Glutamatergic neuron (in vitro differentiated cells): ENCODE data around the gene ZDHHC3. TPM values are rescaled to one million over a fixed set of nuclear protein-coding genes. Genes with fewer than 3 reads are reported as not detected.

ENCODE experiments used
- DNase-seq: peaks from one replicate; pipeline ENCODE4 v3.0.0; 2022
- H3K27ac Mint-ChIP-seq: one replicate; pipeline ENCODE4 v1.8.0; 2020; ENCODE audit warnings: mild to moderate bottlenecking, mixed read lengths, inconsistent platforms; ENCODE audit not compliant: unreplicated experiment
- H3K27me3 Mint-ChIP-seq: one replicate; pipeline ENCODE4 v1.8.0; 2020; ENCODE audit warnings: mild to moderate bottlenecking, moderate library complexity, mixed read lengths, inconsistent platforms; ENCODE audit not compliant: unreplicated experiment
- H3K36me3 Mint-ChIP-seq: one replicate; pipeline ENCODE4 v1.8.0; 2020; ENCODE audit warnings: mild to moderate bottlenecking, mixed read lengths, inconsistent platforms; ENCODE audit not compliant: unreplicated experiment
- H3K4me1 Mint-ChIP-seq: one replicate; pipeline ENCODE4 v1.8.0; 2020; ENCODE audit warnings: mild to moderate bottlenecking, low read depth, mixed read lengths, inconsistent platforms; ENCODE audit not compliant: unreplicated experiment
- H3K4me3 Mint-ChIP-seq: one replicate; pipeline ENCODE4 v1.8.0; 2020; ENCODE audit warnings: mild to moderate bottlenecking, mixed read lengths, inconsistent platforms; ENCODE audit not compliant: unreplicated experiment
- H3K9me3 Mint-ChIP-seq: one replicate; pipeline ENCODE4 v1.8.0; 2020; ENCODE audit warnings: mild to moderate bottlenecking, moderate library complexity, mixed read lengths, inconsistent platforms; ENCODE audit not compliant: unreplicated experiment
- long read RNA-seq: library from polyadenylated mRNA; unstranded; transcript quantifications from one replicate; pipeline ENCODE4 v2.0.0, GENCODE V29; 2020; ENCODE audit not compliant: unreplicated experiment
- total RNA-seq: library from RNA; stranded (reverse); fragmentation: NEBNext Ultra II Directional; extraction: Animal tissue kit (Norgen Biotek cat#: 25700); gene quantifications from one replicate; pipeline ENCODE4 v1.2.1, GENCODE V29; 2021; ENCODE audit not compliant: unreplicated experiment
- TF ChIP-seq, protein P1 (sequence below): fragments of 200-600 bp; sonication (generic); IDR thresholded peaks from one replicate; pipeline ENCODE4 v1.5.0; 2021; ENCODE audit not compliant: partially characterized antibody, unreplicated experiment

The ZDHHC3 gene, protein sequence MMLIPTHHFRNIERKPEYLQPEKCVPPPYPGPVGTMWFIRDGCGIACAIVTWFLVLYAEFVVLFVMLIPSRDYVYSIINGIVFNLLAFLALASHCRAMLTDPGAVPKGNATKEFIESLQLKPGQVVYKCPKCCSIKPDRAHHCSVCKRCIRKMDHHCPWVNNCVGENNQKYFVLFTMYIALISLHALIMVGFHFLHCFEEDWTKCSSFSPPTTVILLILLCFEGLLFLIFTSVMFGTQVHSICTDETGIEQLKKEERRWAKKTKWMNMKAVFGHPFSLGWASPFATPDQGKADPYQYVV
- 52.4 TPM for total RNA-seq
- long read RNA-seq, transcript ZDHHC3-205 (7 exons, 2,687 nt) = major isoform, 13 of 20 reads
- long read RNA-seq, partial matches to known transcripts = 0 of 20 reads
- long read RNA-seq, other reads (novel, unspliced or antisense) = 5 of 20 reads

DNA sequence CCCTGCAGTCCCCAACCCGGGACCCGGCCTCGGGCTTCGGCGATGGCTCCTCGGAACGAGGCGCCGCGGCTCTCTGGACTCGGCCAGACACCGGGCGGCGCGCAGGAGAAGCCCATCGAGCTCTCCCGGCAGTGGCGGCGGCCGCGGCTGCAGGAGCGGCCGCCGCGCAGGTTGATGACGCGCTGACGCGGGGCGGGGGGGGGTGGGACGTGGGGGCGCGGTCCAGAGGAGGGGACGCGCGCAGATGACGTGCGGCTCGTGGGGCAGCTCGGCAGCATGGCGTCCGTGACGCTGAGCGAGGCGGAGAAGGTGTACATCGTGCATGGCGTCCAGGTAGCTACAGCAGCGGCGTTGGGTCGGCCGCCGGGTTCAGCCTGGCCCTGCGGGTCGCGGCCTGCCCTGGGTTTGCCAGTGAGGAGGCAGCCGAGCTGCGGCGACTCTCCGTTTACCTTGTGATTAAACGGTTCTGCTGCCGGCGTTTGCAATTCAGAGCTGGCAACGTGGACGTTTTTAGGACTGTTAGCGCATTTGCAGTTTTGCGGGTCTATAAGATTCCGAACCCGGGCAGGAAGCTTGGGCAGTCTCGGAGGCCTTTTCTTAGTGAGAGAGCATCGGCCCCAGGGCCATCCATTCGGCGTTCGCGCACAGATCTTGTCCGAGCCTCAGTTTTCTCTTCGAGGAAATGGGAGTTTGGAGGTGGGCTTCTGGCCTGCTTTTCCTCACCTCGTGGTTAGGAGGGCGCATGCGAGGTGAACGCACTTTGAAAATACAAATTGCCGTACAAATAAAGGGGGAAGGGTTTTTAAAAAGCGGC, at the start of gene ZDHHC3, which contains the start of gene EXOSC7:
Gene ZDHHC3 (minus strand): TSS at position 173 of the 814 bp plus-strand sequence. CDS start 16,738 bp downstream, outside the sequence.
Gene EXOSC7 (plus strand): TSS at position 243 of the 814 bp plus-strand sequence. CDS start 34 bp downstream, at position 277.
- Mint-ChIP-seq H3K9me3 (peaks cover 4% of the 10 kb centered on the region), H3K4me3 (peak within 1 kb of the TSS; percentile 97)
- peak; percentile 86 for DNase-seq

DNA sequence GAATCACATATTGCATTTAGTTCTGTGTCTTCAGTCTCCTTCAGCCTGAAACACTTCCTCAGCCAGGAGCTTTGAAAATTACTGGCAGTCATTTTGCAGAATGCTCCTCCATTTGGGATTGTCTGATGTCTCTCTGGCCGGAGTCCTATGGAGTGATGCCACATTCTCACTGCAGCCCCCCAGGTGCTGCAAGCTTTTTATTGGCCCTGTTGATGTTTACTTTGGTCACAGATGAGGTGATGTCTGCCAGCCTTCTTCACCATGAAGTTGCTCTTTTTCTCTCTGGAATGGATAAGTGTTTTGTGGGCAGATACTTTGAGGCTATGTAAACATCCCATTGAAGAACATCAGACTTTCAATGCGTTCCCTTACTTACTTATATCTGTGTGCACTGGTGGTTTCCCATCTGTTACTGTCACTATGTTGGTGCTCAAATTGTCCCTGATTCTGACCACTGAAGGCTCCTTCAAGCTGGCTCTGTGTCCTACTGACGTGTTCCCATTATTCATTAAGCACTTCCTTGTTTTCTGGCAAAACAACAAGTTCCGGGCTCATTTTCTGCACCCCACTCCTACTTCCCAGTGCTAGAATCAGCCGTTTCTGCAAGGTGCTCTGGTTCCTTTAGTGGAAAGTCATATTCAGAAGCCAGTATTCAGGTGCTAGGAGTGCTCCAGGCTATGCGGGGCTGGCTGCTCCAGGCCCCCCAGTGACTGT, 48.7 kb upstream of the ZDHHC3 start:
- no peak overlapping the region for H3K4me3 Mint-ChIP-seq
- H3K27me3 Mint-ChIP-seq = peaks cover 2% of the 10 kb centered on the region
- peaks cover 15% of the 10 kb centered on the region for H3K4me1 Mint-ChIP-seq
- TF ChIP-seq, protein P1, sequence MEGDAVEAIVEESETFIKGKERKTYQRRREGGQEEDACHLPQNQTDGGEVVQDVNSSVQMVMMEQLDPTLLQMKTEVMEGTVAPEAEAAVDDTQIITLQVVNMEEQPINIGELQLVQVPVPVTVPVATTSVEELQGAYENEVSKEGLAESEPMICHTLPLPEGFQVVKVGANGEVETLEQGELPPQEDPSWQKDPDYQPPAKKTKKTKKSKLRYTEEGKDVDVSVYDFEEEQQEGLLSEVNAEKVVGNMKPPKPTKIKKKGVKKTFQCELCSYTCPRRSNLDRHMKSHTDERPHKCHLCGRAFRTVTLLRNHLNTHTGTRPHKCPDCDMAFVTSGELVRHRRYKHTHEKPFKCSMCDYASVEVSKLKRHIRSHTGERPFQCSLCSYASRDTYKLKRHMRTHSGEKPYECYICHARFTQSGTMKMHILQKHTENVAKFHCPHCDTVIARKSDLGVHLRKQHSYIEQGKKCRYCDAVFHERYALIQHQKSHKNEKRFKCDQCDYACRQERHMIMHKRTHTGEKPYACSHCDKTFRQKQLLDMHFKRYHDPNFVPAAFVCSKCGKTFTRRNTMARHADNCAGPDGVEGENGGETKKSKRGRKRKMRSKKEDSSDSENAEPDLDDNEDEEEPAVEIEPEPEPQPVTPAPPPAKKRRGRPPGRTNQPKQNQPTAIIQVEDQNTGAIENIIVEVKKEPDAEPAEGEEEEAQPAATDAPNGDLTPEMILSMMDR = no peak
- no peaks in the 10 kb centered on the region for H3K36me3 Mint-ChIP-seq
- DNase-seq = no peak
- peaks cover 2% of the 10 kb centered on the region for H3K9me3 Mint-ChIP-seq
- no peak overlapping the region for H3K27ac Mint-ChIP-seq

More for the DNA sequence above, at the start of gene ZDHHC3, which contains the start of gene EXOSC7:
- peaks cover 3% of the 10 kb centered on the region for H3K27me3 Mint-ChIP-seq
- H3K27ac Mint-ChIP-seq = peak within 1 kb of the TSS; percentile 87
- TF ChIP-seq, protein P1 = no peak
- peaks cover 10% of the 10 kb centered on the region for H3K4me1 Mint-ChIP-seq
- H3K36me3 Mint-ChIP-seq = no peaks in the 10 kb centered on the region

DNA sequence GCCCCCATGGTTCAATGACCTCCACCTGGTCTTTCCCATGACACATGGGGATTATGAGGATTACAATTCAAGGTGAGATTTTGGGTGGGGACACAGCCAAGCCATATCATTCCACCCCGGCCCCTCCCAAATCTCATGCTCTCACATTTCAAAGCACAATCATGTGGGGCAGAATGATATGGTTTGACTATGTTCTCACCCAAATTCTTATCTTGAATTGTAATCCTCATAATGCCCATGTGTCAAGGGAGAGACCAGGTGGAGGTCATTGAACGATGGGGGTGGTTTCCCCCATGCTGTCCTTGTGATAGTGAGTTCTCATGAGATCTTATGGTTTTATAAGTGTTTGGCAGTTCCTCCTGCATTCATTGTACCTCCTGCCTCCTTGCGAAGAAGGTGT, 47.7 kb upstream of the ZDHHC3 start:
- DNase-seq = no peak
- TF ChIP-seq, protein P1 = no peak

DNA sequence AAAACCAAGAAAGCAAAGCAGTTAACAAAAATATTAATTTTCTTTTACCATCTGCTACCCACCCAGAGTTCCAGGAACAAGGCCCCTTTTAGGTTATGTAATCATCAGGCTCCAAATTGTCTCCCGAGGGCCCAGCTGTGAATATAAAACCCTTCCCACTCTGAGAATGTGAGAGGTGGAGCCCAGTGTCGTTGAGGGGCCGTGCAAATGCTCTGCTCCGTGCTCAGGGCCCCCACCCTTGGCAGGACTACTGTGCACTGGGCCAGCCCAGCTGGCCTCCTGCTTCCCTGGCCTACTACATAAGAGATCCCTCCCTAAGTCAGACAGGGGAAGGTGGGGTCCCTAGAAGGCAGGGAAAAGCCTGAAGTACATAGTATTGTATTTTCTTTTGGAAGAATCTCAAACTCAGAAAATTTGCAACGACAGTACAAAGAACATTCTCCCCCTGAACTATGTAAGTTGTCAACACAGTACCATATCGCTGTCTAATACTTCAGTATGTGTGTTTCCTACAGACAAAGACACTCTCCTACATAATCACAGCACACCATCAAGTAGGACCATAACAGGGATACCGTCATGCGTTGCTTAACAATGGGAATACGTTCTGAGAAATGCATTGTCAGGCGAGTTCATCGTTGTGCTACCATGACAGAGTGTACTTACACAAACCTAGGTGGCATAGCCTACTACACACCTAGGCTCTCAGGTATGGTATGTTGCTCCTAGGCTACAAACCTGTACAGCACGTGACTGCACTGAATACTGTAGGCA, 45.7 kb upstream of the ZDHHC3 start:
- no peak overlapping the region for H3K27ac Mint-ChIP-seq
- H3K9me3 Mint-ChIP-seq = peaks cover 2% of the 10 kb centered on the region
- H3K36me3 Mint-ChIP-seq = no peaks in the 10 kb centered on the region
- peaks cover 8% of the 10 kb centered on the region for H3K4me1 Mint-ChIP-seq
- peaks cover 2% of the 10 kb centered on the region for H3K27me3 Mint-ChIP-seq
- DNase-seq = no peak
- H3K4me3 Mint-ChIP-seq = no peak overlapping the region
- TF ChIP-seq, protein P1 = no peak

More for the DNA sequence above, 47.7 kb upstream of the ZDHHC3 start:
- no peak overlapping the region for H3K4me3 Mint-ChIP-seq
- no peak overlapping the region for H3K27ac Mint-ChIP-seq
- peaks cover 15% of the 10 kb centered on the region for H3K4me1 Mint-ChIP-seq
- H3K36me3 Mint-ChIP-seq = no peaks in the 10 kb centered on the region
- H3K27me3 Mint-ChIP-seq = peaks cover 2% of the 10 kb centered on the region
- H3K9me3 Mint-ChIP-seq = peaks cover 2% of the 10 kb centered on the region
